K562 (cell line): ENCODE data around the gene UBE2D3. TPM values are rescaled to one million over a fixed set of nuclear protein-coding genes. Genes with fewer than 3 reads are reported as not detected.

Experiments used
- ATAC-seq: fragments of 200-7000 bp; cut with Tn5 transposase; 3 replicates; pipeline ENCODE4 v1.9.1; 2020; ENCODE audit warnings: moderate library complexity
- BruUV-seq: library from RNA; stranded (reverse); fragments of 400-500 nt; replicated peaks from 2 replicates; lab custom pipeline; 2021; lab: Mats Ljungman, UMichigan
- CTCF ChIA-PET: fragments of 300-600 bp; formaldehyde crosslinking; extraction: SDS; loops from one replicate; lab custom pipeline; 2021; ENCODE audit warnings: low intra/inter-chr PET ratio; lab: Yijun Ruan, JAX
- POLR2A ChIA-PET: fragments of 300-600, 350-650 bp; sonication (Branson Sonifier 250); formaldehyde crosslinking; extraction: SDS; loops from one replicate; lab custom pipeline; 2021; ENCODE audit warnings: antibody characterized with exemption, inconsistent platforms; lab: Yijun Ruan, JAX
- DNase-seq, 4 experiments: peaks; one replicate each; pipeline versions ENCODE4 v3.0.0 to v3.0.0-alpha.2; 2011 to 2018; ENCODE audit warnings: low spot score in 3 of 4, mixed read lengths in 3 of 4; ENCODE audit errors: extremely low read depth in 1 of 4
- FAIRE-seq: peaks from 2 replicates; lab custom pipeline; 2011; peaks lifted over from hg19 to GRCh38; lab: Jason Lieb, UNC
- H2AFZ ChIP-seq: 2 replicates; pipeline ENCODE4 v1.6.0; 2011; ENCODE audit warnings: low read depth, low read length, control low read depth, inconsistent platforms
- H3K27ac ChIP-seq: fragments of 200-600 bp; 3 replicates; pipeline ENCODE4 v1.8.0; 2011; ENCODE audit warnings: low read depth, mild to moderate bottlenecking, control low read depth, inconsistent platforms, low read length, moderate library complexity, mixed read lengths; ENCODE audit errors: extremely low read depth
- H3K27me3 ChIP-seq, 2 experiments: fragments of 300-600 bp in 1 of 2; 2 replicates in 1 of 2; 3 replicates in 1 of 2; pipeline versions ENCODE4 v1.6.0 to v1.8.0; 2011; ENCODE audit warnings: inconsistent platforms in 2 of 2, low read length in 2 of 2, mild to moderate bottlenecking in 1 of 2, mixed read lengths in 1 of 2, moderate library complexity in 1 of 2; ENCODE audit not compliant: control insufficient read depth in 2 of 2, insufficient read depth in 2 of 2
- H3K36me3 ChIP-seq: fragments of 300-600 bp; 3 replicates; pipeline ENCODE4 v1.8.0; 2011; ENCODE audit warnings: mild to moderate bottlenecking, low read length, inconsistent platforms; ENCODE audit not compliant: control insufficient read depth, insufficient read depth
- H3K4me1 ChIP-seq, 2 experiments: fragments of 200-600 bp in 1 of 2; replicated peaks in 1 of 2; 2 replicates in 1 of 2; 3 replicates in 1 of 2; pipeline versions ENCODE4 v1.5.1 to v1.8.0; 2011; ENCODE audit warnings: inconsistent platforms in 2 of 2, low read length in 2 of 2, mild to moderate bottlenecking in 1 of 2, mixed read lengths in 1 of 2, moderate library complexity in 1 of 2; ENCODE audit not compliant: control insufficient read depth in 2 of 2, insufficient read depth in 2 of 2
- H3K4me2 ChIP-seq: 2 replicates; pipeline ENCODE4 v1.6.1; 2011; ENCODE audit warnings: low read length, control low read depth, inconsistent platforms, mixed read lengths; ENCODE audit not compliant: insufficient read depth
- H3K4me3 ChIP-seq: fragments of 200-600 bp; sonication (generic), shearing (Covaris generic); 2 replicates; pipeline ENCODE4 v1.5.1; 2016; ENCODE audit warnings: control low read depth, inconsistent platforms
- H3K79me2 ChIP-seq: fragments of 200-600 bp; 3 replicates; pipeline ENCODE4 v1.8.0; 2011; ENCODE audit warnings: low read length, inconsistent platforms; ENCODE audit not compliant: control insufficient read depth, insufficient read depth
- H3K9ac ChIP-seq, 2 experiments: 2 replicates each; pipeline versions ENCODE4 v1.6.0 to v1.6.1; 2011; ENCODE audit warnings: low read depth in 2 of 2, low read length in 2 of 2, control low read depth in 1 of 2, inconsistent platforms in 1 of 2, mild to moderate bottlenecking in 1 of 2, mixed read lengths in 1 of 2; ENCODE audit not compliant: insufficient read depth in 1 of 2
- H3K9me1 ChIP-seq: one replicate; pipeline ENCODE4 v1.6.0; 2011; ENCODE audit warnings: inconsistent platforms, mild to moderate bottlenecking, low read length, moderate library complexity; ENCODE audit not compliant: control insufficient read depth, insufficient read depth
- H3K9me3 ChIP-seq: replicated peaks from 2 replicates; pipeline ENCODE4 v1.5.1; 2011; ENCODE audit warnings: low read depth, low read length, inconsistent platforms; ENCODE audit not compliant: control insufficient read depth, insufficient read depth
- H4K20me1 ChIP-seq: replicated peaks from 2 replicates; pipeline ENCODE4 v1.6.1; 2011; ENCODE audit warnings: low read length, inconsistent platforms, mixed read lengths; ENCODE audit not compliant: control insufficient read depth, insufficient read depth
- CEBPZ ChIP-seq: fragments of 150-350 bp; IDR thresholded peaks from 2 replicates; pipeline ENCODE4 v1.6.1; 2014; ENCODE audit warnings: low read depth, mild to moderate bottlenecking, low read length, borderline replicate concordance
- GABPB1 ChIP-seq: sonication (generic); formaldehyde crosslinking; IDR thresholded peaks from 2 replicates; pipeline ENCODE4 v1.8.0; 2022; ENCODE audit warnings: mild to moderate bottlenecking, missing genetic modification reagents
- ID3 ChIP-seq, 2 experiments: fragments of 250-450 bp in 1 of 2; fragments of 450-650 bp in 1 of 2; sonication (Bioruptor Pico) in 1 of 2; IDR thresholded peaks; 2 replicates each; pipeline versions ENCODE4 v1.6.1 to v1.8.0; 2016 to 2021; ENCODE audit warnings: mild to moderate bottlenecking in 2 of 2, moderate library complexity in 2 of 2, missing compliant biosample characterization in 1 of 2, missing genetic modification characterization in 1 of 2
- PATZ1 ChIP-seq: fragments of 250-450 bp; sonication (Bioruptor Pico); IDR thresholded peaks from 2 replicates; pipeline ENCODE4 v1.5.0; 2020; ENCODE audit warnings: mild to moderate bottlenecking, borderline replicate concordance
- PRDM10 ChIP-seq: fragments of 450-650 bp; IDR thresholded peaks from 2 replicates; pipeline ENCODE4 v1.6.1; 2018; ENCODE audit not compliant: partially characterized antibody
- RAD21 ChIP-seq, 2 experiments: fragments of 250-450 bp in 1 of 2; fragments of 450-650 bp in 1 of 2; sonication (Bioruptor Pico) in 1 of 2; formaldehyde crosslinking in 1 of 2; IDR thresholded peaks in 1 of 2; conservative IDR thresholded peaks in 1 of 2; 2 replicates each; pipeline versions ENCODE4 v1.4.0 to v1.8.0; 2020 to 2022; ENCODE audit warnings: mild to moderate bottlenecking in 2 of 2, moderate library complexity in 1 of 2
- SNAPC5 ChIP-seq: fragments of 250-450 bp; sonication (Bioruptor Pico); IDR thresholded peaks from 2 replicates; pipeline ENCODE4 v1.8.0; 2021; ENCODE audit warnings: moderate library complexity, mild to moderate bottlenecking, inconsistent platforms
- TEAD4 ChIP-seq, 2 experiments: sonication (generic) in 1 of 2; formaldehyde crosslinking in 1 of 2; IDR thresholded peaks; 2 replicates each; pipeline versions ENCODE4 v1.6.1 to v1.8.0; 2012 to 2022; ENCODE audit warnings: borderline replicate concordance in 1 of 2, inconsistent platforms in 1 of 2, low read length in 1 of 2, mild to moderate bottlenecking in 1 of 2, missing genetic modification reagents in 1 of 2
- ZC3H8 ChIP-seq: fragments of 450-650 bp; IDR thresholded peaks from 2 replicates; pipeline ENCODE4 v1.6.1; 2017
- ZNF707 ChIP-seq: fragments of 250-450 bp; sonication (Bioruptor Pico); conservative IDR thresholded peaks from 2 replicates; pipeline ENCODE4 v1.8.0; 2022; ENCODE audit warnings: inconsistent platforms, mild to moderate bottlenecking, moderate library complexity
- WGBS: fragments of 100-300 bp; shearing (Covaris generic); methylation state at CpG from one replicate; pipeline ENCODE4 v1.1.6; 2016; ENCODE audit warnings: low coverage, mixed read lengths; ENCODE audit not compliant: insufficient coverage; ENCODE audit errors: missing lambda C conversion rate; 5-methylcytosine and 5-hydroxymethylcytosine counted together
- in situ Hi-C: fragments of 300-500 bp; cut with MboI; formaldehyde crosslinking; loops from 4 replicates; pipeline ENCODE4 v1.15.0; 2018; ENCODE audit warnings: inconsistent platforms, mixed read lengths
- intact Hi-C: fragments of 100-400 bp; cut with micrococcal nuclease; formaldehyde crosslinking; loops from 2 replicates; pipeline ENCODE4 v1.14.2; 2022
- polyA plus RNA-seq, 8 experiments: library from polyadenylated mRNA; depleted of rRNA in 4 of 8; stranded (reverse) in 5 of 8; unstranded in 3 of 8; fragments of >200 nt; fragmentation: Nextera tagmentation in 2 of 8; fragmentation: Illumina TruSeq in 1 of 8; extraction: Ambion mirVana in 2 of 8; extraction: Trizol in 1 of 8; gene quantifications; 2 replicates each; pipeline versions ENCODE4 v1.2.1 to v1.2.3, GENCODE V29; 2011 to 2014; ENCODE audit warnings: inconsistent platforms in 1 of 8, missing spikeins in 1 of 8
- total RNA-seq, 7 experiments: library from RNA; depleted of rRNA in 6 of 7; stranded (reverse); fragments of >200 nt in 6 of 7; fragmentation: Illumina TruSeq in 2 of 7; extraction: Trizol in 2 of 7; gene quantifications; 2 replicates each; pipeline versions ENCODE4 v1.2.1 to v1.2.3, GENCODE V29; 2011 to 2021; ENCODE audit warnings: low replicate concordance in 1 of 7

The UBE2D3 gene
- total and polyA plus RNA-seq, 9 of the 15 experiments (the other 6 are each of a cell fraction or from before 2014, with no cell fraction given), result 191 to 618 (median 292) TPM

- intact Hi-C loops, result no loop called here
- H3K27ac ChIP-seq, result no peak overlapping the region
- H3K4me3 ChIP-seq, result no peak overlapping the region
- no peaks in the 10 kb centered on the region for H3K9me3 ChIP-seq
- FAIRE-seq, result no peak
- no peaks in the 10 kb centered on the region for H3K79me2 ChIP-seq
- no peak overlapping the region for H3K4me2 ChIP-seq
- no peak; the same call in 1 of the 3 replicates for ATAC-seq
- no TSS peak for BruUV-seq
- H3K9ac ChIP-seq, result no peak overlapping the region
- no peaks in the 10 kb centered on the region; a peak in 2 of 5 replicates for H3K4me1 ChIP-seq
- H3K27me3 ChIP-seq, result no peaks in the 10 kb centered on the region
- 5% methylated on average over 1 of the region's 1 CpG for WGBS
- DNase-seq, result no peak
- CTCF ChIA-PET, result no interaction called here
- H2AFZ ChIP-seq, result no peak overlapping the region
- POLR2A ChIA-PET, result interaction anchor here (1.0 to 1.1 kb wide), 2 partner anchors 17 to 41 kb away, joined by 3 read pairs; partner anchors contain the start of gene UBE2D3
- in situ Hi-C loops, result no loop called here
- no peaks in the 10 kb centered on the region for H3K9me1 ChIP-seq
- H4K20me1 ChIP-seq, result no peaks in the 10 kb centered on the region
- H3K36me3 ChIP-seq, result peaks cover under 1% of the 10 kb centered on the region; the same call in 2 of the 3 replicates
- TF ChIP-seq PATZ1 (CRISPR knock-in tag) (no peak), CEBPZ (no peak), ZNF707 (CRISPR knock-in tag) (no peak), ZC3H8 (no peak), RAD21 (CRISPR knock-in tag; conservative IDR thresholded peaks at IDR 0.05 in 1 of 2, IDR thresholded peaks at IDR 0.05 in 1 of 2) (no peak), GABPB1 (no peak), ID3 (CRISPR knock-in tag; IDR thresholded peaks at IDR 0.05) (no peak), ID3 (tag; IDR thresholded peaks at IDR 0.05) (no peak), TEAD4 (IDR thresholded peaks at IDR 0.05; ENCODE audit: low read length) (no peak), TEAD4 (CRISPR knock-in tag; IDR thresholded peaks at IDR 0.05; ENCODE audit: borderline replicate concordance) (no peak), SNAPC5 (no peak), PRDM10 (no peak)
These were observed 41.1 kb downstream of the UBE2D3 start for GRCh38 chr4:102786279-102786678.
